SU-DHL-6 (cell line): ENCODE measurements around the gene NEIL3.

Source experiments
- H2AFZ ChIP-seq: fragments of 200-600 bp; sonication (generic); 2 replicates; pipeline ENCODE4 v1.6.1; 2014; ENCODE audit warnings: low read depth, mild to moderate bottlenecking, moderate library complexity, mixed read lengths, antibody characterized with exemption, low read length; ENCODE audit not compliant: severe bottlenecking
- H3F3A ChIP-seq: fragments of 200-600 bp; shearing (Covaris generic); 2 replicates; pipeline ENCODE4 v1.6.0; 2016; ENCODE audit warnings: antibody characterized with exemption, mild to moderate bottlenecking; ENCODE audit not compliant: insufficient read depth
- H3K27ac ChIP-seq: fragments of 200-600 bp; sonication (generic); 2 replicates; pipeline ENCODE4 v1.5.1; 2016; ENCODE audit warnings: low read depth, mild to moderate bottlenecking, low read length, moderate library complexity, mixed read lengths
- H3K27me3 ChIP-seq: fragments of 200-600 bp; sonication (generic), shearing (Covaris generic); 2 replicates; pipeline ENCODE4 v1.6.0; 2014; ENCODE audit warnings: mild to moderate bottlenecking, low read length
- H3K36me3 ChIP-seq: fragments of 200-600 bp; sonication (generic); 2 replicates; pipeline ENCODE4 v1.6.1; 2014; ENCODE audit warnings: mild to moderate bottlenecking, low read length, mixed read lengths
- H3K4me2 ChIP-seq: fragments of 300-600, 200-600 bp; shearing (Covaris generic), sonication (generic); 2 replicates; pipeline ENCODE4 v1.6.0; 2014; ENCODE audit warnings: low read length, low read depth, mild to moderate bottlenecking; ENCODE audit not compliant: poor library complexity, severe bottlenecking
- H3K4me3 ChIP-seq: fragments of 200-600 bp; sonication (generic); 2 replicates; pipeline ENCODE4 v1.5.1; 2014; ENCODE audit warnings: antibody characterized with exemption, low read length, mild to moderate bottlenecking, mixed read lengths; ENCODE audit not compliant: insufficient read depth, poor library complexity, severe bottlenecking
- H3K79me2 ChIP-seq: fragments of 200-600 bp; sonication (generic); 2 replicates; pipeline ENCODE4 v1.6.1; 2014; ENCODE audit warnings: mild to moderate bottlenecking, low read length, moderate library complexity; ENCODE audit not compliant: insufficient read depth
- H3K9ac ChIP-seq: fragments of 200-600 bp; sonication (generic); 2 replicates; pipeline ENCODE4 v1.7.0; 2014; ENCODE audit warnings: mild to moderate bottlenecking, low read length
- H3K9me2 ChIP-seq: fragments of 200-600 bp; sonication (generic); replicated peaks from 2 replicates; pipeline ENCODE4 v1.6.1; 2014; ENCODE audit warnings: low read length; ENCODE audit not compliant: insufficient read depth
- H3K9me3 ChIP-seq: fragments of 200-600 bp; sonication (generic); 2 replicates; pipeline ENCODE4 v1.6.1; 2014; ENCODE audit warnings: low read length, mixed read lengths; ENCODE audit not compliant: insufficient read depth
- H4K20me1 ChIP-seq: fragments of 200-600 bp; sonication (generic); 2 replicates; pipeline ENCODE4 v1.6.1; 2014; ENCODE audit warnings: low read depth, mild to moderate bottlenecking, antibody characterized with exemption, low read length, moderate library complexity, mixed read lengths
- EZH2phosphoT487 ChIP-seq: fragments of 200-600 bp; sonication (generic), shearing (Covaris generic); conservative IDR thresholded peaks from 2 replicates; pipeline ENCODE4 v1.6.1; 2018; ENCODE audit warnings: mild to moderate bottlenecking, antibody characterized with exemption, low read length, moderate library complexity, mixed read lengths
- TF ChIP-seq, protein P1 (sequence below): fragments of 200-600 bp; sonication (generic); IDR thresholded peaks from one replicate; pipeline ENCODE4 v1.5.1; 2017; ENCODE audit warnings: antibody characterized with exemption, mild to moderate bottlenecking, low read length, moderate library complexity; ENCODE audit not compliant: insufficient read depth, poor library complexity, severe bottlenecking

The NEIL3 gene

DNA sequence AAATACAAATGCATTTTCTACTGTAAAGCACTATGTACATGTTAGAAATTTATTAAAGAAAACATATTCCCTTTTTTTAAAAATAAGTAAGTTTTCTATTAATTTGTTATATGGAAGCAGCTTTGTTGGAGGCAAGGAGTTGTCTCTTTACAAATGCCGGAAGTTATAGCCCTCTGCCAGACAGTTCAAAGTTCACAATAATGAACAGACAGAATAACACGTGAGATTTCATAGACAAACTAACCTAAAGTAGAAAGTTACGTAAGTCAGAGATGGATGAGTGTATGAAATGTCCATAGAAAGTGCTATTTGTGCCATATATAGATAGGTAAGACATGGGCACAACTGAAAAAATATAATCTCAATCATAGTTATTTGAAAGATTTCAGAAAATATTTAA lies 43.9 kb upstream of the NEIL3 start:
- no peaks in the 10 kb centered on the region for H3K79me2 ChIP-seq
- H3K9ac ChIP-seq: no peak overlapping the region
- no peaks in the 10 kb centered on the region for H3K27me3 ChIP-seq
- H3F3A ChIP-seq: no peaks in the 10 kb centered on the region
- no peak overlapping the region for H2AFZ ChIP-seq
- no peak overlapping the region for H3K4me2 ChIP-seq
- H3K36me3 ChIP-seq: no peaks in the 10 kb centered on the region
- TF ChIP-seq EZH2phosphoT487: no peak
- TF ChIP-seq, protein P1, sequence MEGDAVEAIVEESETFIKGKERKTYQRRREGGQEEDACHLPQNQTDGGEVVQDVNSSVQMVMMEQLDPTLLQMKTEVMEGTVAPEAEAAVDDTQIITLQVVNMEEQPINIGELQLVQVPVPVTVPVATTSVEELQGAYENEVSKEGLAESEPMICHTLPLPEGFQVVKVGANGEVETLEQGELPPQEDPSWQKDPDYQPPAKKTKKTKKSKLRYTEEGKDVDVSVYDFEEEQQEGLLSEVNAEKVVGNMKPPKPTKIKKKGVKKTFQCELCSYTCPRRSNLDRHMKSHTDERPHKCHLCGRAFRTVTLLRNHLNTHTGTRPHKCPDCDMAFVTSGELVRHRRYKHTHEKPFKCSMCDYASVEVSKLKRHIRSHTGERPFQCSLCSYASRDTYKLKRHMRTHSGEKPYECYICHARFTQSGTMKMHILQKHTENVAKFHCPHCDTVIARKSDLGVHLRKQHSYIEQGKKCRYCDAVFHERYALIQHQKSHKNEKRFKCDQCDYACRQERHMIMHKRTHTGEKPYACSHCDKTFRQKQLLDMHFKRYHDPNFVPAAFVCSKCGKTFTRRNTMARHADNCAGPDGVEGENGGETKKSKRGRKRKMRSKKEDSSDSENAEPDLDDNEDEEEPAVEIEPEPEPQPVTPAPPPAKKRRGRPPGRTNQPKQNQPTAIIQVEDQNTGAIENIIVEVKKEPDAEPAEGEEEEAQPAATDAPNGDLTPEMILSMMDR: no peak
- no peaks in the 10 kb centered on the region for H4K20me1 ChIP-seq
- H3K27ac ChIP-seq: no peak overlapping the region
- H3K9me3 ChIP-seq: no peaks in the 10 kb centered on the region
- H3K4me3 ChIP-seq: no peak overlapping the region
- no peaks in the 10 kb centered on the region for H3K9me2 ChIP-seq

DNA sequence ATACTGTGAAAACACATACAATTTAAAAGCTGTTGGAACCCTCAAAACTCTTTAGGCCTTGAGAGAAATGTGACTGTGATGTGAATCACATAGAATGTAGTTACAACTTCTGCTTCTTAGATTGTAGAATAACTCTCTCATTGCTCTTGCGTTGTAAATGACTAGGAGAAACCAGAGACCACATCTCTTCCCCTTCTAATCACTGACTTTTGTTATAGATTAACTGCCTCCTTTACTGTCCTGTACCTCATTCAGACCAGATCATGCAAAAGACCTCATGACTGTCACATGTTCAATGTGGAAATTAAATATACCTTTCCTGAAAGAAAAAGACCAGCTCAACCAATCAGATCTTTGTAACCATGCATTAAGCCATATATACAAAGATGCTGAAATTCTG lies 43.2 kb upstream of the NEIL3 start:
- no peaks in the 10 kb centered on the region for H4K20me1 ChIP-seq
- no peak overlapping the region for H3K27ac ChIP-seq
- H3K36me3 ChIP-seq: no peaks in the 10 kb centered on the region
- TF ChIP-seq EZH2phosphoT487: no peak
- TF ChIP-seq, protein P1: no peak
- no peak overlapping the region for H3K9ac ChIP-seq
- H3F3A ChIP-seq: no peaks in the 10 kb centered on the region
- no peaks in the 10 kb centered on the region for H3K79me2 ChIP-seq
- H3K4me3 ChIP-seq: no peak overlapping the region
- H3K27me3 ChIP-seq: no peaks in the 10 kb centered on the region
- H3K9me3 ChIP-seq: no peaks in the 10 kb centered on the region
- H2AFZ ChIP-seq: no peak overlapping the region
- H3K9me2 ChIP-seq: no peaks in the 10 kb centered on the region
- no peak overlapping the region for H3K4me2 ChIP-seq

DNA sequence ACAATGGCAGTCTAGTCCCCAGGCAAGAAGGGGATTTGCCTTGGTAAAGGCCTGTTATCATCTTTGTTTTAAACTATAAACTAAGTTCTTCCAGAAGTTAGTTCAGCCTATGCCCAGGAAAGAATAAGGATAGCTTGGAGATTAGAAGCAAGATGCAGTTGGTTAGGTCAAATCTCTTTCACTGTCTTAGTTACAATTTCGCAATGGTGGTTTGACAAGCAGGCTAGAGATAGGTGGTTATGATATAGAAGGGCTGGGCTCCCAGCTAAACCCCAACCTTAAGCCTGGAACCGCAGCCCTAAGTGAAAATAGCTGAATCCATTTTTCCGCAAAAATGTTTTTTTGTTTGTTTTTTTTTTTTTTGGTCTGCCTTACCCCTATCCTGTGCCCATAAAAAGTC lies 41.8 kb upstream of the NEIL3 start:
- no peaks in the 10 kb centered on the region for H4K20me1 ChIP-seq
- no peaks in the 10 kb centered on the region for H3F3A ChIP-seq
- no peak overlapping the region for H3K9ac ChIP-seq
- no peak overlapping the region for H2AFZ ChIP-seq
- H3K36me3 ChIP-seq: no peaks in the 10 kb centered on the region
- no peaks in the 10 kb centered on the region for H3K27me3 ChIP-seq
- H3K4me2 ChIP-seq: no peak overlapping the region
- no peaks in the 10 kb centered on the region for H3K79me2 ChIP-seq
- TF ChIP-seq, protein P1: no peak
- TF ChIP-seq EZH2phosphoT487: no peak
- H3K4me3 ChIP-seq: no peak overlapping the region
- no peaks in the 10 kb centered on the region for H3K9me3 ChIP-seq
- no peak overlapping the region for H3K27ac ChIP-seq
- H3K9me2 ChIP-seq: no peaks in the 10 kb centered on the region
